ENCODE measurements around the gene SUPT6H.

- TF ChIP-seq CTCF (IDR thresholded peaks at IDR 0.05 in 4 of 5, conservative IDR thresholded peaks at IDR 0.05 in 1 of 5) = no peak
- TF ChIP-seq POLR2A (IDR thresholded peaks at IDR 0.05) = no peak
Measured at GRCh38 chr17:28688481-28688880, 26.5 kb downstream of the SUPT6H start.

Data from gastrocnemius medialis (tissue), 4 donors.